Measurements from ENCODE around the gene CNPY4.
A peak's percentile ranks its signal among the peaks of the same experiment; 100 is the strongest.

The CNPY4 gene

DNA sequence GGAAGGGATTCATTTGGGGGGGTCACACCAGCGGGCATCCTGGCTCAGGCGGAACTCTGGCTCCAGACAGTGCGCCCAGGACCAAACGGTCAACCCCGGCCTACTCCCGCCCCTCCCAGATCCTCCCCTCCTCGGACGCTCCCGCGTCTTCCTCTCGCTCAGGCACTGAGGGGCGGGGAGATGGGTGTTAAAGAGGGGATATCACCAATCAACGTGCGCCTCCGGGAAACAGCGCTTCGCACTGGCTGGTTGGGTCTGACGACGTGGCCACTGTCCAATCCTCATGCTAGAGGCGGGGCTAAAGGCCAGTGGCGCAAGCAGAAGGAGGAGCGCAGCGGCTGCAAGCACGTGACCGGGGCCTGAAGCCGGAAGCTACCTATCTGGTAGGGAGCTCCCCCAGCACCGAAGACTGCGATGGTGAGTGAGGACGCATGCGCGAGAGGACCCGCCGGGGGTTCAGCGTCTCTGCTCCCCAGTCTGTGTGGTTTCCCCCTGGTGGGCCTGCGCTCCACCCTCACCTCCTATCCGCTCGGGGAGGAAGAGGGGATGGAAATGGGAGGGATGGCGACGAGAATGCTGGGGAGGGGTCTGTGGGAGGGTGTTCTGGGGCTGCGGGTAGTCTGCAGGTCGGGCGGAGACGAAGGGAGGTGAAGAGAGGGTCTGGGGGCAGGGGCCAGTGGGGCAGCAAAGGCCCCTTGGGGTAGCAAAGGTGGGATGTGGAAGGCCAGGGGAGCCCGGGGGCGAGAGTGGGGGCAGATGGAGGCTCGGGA, 29.3 kb downstream of the CNPY4 start, which contains the start of gene LAMTOR4:
LAMTOR4 (plus strand) TSS at position 360 of the 770 bp plus-strand sequence; CDS start at position 415, 55 bp downstream.
- DNase-seq: peak; percentile 96

DNA sequence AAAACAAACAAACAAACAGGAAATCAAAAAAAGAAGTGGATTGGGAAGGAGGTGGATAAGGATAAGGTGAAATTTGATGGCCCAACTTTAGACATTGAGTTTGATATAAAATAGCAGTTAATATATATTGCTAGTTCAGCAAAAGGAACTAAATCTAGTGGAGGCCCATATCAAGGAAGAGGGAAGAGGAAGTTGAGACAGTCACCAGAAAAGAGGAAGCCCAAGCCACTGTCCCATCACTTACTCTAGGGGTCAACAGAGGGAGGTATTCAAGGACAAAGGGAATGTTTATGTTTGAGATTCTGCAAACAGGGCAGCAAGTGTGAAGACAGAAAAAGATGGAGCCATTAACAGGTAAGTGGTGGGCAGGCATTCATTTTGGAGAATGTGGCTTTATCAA, 33.0 kb downstream of the CNPY4 start:
- no peak for DNase-seq

DNA sequence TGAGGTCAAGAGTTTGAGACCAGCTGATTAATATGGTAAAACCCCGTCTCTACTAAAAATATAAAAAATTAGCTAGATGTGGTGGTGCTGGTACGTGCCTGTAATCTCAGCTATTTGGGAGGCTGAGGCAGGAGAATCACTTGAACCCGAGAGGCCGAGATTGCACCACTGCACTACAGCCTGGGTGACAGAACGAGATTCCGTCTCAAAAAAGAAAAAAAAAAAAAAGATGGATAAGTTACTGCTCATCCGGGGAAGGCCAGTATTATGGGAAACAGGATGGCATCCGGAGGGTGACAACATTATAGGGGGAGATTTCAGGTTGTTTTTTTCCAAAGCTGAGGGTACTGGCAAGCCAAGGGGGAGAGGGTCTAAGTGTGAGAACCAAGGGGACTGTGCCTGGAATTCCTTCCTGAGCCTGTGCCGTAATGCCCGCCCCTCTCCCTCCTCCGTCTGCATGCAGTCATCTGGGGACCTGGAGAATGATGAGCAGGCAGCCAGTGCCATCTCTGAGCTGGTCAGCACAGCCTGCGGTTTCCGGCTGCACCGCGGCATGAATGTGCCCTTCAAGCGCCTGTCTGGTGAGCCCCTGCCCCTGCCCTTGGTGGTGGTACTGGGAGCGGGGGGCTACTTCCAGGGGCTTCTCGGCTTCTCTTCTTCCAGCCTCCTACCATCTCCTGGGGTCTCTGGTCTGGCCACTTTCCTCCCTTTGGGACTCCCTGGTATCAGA, 33.7 kb downstream of the CNPY4 start:
- no peak for DNase-seq

DNA sequence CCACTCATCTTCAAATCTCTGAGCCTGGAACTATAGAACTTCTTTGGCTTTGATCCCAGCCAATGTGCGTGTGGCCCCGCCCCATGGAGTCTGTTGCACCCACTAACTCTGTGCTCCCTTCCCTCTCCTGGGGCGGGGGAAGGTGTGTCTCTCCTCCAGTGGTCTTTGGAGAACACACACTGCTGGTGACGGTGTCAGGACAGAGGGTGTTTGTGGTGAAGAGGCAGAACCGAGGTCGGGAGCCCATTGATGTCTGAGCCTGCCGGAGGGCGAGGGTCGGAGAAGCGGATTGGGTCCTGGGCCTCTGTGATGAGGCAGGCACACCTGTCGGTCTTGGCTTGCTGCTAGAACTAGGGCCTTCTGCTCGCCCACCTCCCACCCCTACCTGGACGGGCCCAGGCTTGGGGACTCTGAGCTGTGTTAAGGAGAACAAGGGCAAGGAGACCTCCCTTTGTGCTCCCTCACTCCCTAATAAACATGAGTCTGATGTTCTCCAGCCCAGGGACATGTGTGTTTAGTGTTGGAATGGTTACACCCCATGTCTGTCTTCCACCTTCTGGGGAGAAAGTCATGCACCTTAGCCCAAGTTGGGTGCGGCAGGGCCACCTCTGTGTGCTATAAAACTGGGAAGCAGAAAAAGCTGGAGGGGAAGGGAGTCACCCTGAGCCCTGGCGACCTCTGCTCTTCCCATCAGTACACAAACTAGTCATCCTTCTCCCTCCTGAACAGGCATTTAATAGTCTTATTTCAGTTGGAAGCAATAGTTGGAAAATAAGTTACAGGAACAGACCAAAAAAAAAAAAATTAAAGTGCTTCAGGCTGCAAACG, 34.5 kb downstream of the CNPY4 start:
- DNase-seq: no peak

DNA sequence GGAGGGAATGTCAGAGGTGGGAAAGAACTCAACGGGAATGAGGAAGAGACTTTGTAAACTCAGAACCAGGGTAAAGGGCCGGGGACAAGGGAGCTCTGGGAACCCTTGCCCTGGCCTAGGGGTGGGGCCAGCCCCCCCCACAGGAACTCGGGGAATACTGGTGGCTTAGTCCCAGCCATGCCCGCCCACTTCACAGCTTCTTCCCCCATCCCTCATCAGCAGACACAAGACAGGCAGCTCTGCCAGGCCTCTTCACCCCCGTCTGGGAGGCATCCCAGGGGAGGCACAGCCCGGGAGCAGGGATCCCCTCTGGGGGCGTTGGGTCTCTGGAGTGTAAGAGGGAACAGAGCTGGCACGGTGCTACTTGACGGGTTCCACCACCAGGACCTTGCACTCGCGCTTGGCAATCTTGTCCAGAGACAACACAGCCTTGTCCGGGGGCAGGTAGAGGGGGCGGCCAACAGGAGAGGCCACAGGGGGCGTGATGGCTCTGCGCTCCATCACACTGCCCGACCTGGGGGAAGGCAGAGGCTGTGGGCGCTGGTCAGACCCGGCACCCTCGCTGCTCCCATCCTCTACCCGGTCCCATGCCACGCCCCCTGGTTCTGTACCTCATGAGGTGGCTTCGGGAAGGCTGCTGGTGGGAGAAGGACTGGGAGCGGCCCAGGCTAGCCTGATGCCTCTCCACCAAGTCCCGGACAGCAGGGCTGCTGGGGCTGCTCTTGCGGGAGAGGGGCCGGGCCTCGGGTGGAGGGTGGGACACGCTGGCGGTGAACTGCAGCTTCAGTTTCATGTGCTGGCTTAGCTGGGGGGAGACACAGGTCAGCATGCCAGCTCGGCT, 35.4 kb downstream of the CNPY4 start:
- DNase-seq: no peak

DNA sequence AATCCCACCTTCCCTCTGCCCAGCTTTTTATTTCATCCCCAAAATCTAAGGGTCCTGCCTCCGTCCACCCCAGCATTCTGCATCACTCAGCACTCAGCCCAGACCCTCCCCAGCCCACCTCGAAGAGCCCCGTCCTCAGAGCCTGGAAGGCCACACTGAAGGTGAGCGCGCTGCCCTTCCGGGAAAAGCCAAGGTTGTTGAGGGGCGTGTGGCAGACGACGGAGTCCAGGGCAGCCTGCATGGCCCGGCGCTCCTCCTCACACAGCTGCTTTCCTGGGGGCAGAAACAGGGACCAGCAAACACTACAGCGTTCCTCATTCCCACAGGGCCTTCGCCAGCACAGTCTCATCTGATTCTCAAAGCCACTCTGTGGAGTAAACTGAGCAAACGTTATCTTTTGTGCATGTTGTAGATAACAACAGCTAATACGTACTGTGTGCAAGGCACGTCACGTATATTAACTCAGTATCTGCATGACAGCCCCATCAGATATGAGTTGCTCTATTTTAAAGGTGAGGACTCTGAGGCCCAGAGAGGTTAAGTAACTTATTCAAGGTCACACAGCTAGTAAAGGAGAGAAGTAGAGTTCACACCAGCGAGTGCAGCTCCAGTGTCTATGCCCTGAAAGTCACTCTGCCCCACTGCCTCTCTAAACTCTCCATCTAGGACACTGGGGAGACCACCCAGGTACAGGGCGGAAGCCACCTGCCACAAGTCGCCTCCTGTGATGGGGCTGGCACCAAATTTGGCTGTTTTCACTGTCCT, 36.3 kb downstream of the CNPY4 start:
- DNase-seq: no peak

DNA sequence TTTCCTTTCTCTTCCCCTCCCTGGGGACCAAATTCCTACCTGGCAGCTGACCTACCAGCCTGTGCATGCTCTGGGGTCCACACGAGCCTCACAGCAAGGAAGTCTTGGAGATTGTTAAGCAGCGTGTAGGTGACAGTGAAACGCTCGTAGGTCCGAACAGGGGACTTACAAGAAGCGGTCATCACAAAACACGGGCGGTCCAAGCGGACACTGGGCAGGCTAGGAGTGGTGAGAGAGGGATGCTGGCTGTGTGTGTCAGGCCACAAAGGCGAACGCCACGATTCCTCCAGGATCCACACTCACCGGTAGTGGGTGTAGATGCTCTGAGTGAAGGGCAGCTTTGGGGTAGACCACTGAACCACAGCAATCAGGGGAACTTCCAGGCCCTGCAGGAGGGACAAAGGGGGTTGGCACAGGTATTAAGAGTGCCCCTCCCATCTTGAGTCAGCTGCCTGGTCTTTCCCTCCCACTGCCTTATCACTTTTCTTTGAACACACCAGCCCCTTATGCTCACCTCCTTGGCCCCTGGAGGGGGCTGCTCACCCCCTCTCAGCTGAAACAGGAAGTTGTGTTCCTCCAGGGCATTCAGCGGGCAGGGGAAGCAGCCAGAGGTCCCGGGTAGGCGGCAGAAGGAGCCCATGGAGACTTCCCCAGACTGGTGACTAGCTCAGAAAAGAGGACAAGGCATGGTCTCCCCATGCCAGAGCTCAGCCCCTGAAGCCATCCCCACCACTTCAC, 37.1 kb downstream of the CNPY4 start:
- no peak for DNase-seq

DNA sequence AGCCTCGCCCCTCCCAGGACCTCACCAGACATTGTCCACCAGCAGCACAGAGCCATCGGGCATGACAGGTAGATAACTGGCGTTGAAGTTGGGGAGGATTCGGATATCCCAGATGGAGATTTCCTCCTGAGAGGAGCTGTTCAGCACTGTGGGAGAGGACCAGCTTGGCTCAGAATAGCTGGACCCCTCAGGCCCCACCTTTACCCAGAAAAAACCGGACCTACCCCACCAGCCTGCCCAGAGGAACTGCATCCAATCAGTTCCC, 37.6 kb downstream of the CNPY4 start:
- DNase-seq: no peak

DNA sequence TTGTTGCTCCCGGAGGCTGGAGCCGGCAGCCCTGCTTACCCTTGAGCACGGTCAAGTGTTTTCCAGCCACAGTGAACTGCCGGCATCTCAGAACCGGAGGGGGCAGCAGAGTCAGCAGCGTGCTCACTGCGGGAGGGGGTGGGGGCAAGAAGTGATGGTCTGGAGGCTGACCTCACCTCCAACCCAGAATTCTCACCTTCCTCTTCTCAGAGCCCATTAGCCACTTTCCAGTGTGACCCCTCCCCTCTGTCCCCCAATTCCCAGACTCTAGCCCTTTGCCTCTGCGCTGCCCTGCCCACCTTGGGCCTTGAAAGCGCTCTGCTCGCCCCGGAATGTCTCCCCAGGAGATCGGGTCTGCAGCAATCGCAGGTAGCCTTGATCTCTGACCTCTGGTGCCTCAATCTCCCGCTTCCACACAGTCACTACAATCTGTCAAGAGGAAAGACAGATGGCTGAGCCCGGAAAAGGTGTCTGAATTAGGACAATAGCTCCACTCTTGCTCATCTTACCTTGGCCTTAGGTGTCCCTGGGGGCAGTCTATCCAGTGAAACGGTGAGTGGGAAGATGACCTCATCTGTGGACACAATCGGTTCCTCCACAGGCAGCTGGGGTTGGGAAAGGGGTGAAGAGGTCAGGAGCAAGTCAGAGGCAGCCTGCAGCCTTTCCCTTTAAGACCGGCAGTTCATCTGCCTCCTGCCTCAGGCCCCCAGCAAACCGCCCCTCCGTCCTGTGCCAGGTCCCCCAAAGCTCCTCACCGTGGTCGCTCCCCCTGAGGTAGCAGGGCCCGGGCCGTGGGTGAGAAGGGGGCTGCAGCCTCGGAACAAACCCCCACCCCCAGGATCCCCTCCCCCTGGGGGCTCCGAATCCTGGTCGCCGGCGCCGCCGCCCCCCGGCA, 38.1 kb downstream of the CNPY4 start:
- DNase-seq: no peak

DNA sequence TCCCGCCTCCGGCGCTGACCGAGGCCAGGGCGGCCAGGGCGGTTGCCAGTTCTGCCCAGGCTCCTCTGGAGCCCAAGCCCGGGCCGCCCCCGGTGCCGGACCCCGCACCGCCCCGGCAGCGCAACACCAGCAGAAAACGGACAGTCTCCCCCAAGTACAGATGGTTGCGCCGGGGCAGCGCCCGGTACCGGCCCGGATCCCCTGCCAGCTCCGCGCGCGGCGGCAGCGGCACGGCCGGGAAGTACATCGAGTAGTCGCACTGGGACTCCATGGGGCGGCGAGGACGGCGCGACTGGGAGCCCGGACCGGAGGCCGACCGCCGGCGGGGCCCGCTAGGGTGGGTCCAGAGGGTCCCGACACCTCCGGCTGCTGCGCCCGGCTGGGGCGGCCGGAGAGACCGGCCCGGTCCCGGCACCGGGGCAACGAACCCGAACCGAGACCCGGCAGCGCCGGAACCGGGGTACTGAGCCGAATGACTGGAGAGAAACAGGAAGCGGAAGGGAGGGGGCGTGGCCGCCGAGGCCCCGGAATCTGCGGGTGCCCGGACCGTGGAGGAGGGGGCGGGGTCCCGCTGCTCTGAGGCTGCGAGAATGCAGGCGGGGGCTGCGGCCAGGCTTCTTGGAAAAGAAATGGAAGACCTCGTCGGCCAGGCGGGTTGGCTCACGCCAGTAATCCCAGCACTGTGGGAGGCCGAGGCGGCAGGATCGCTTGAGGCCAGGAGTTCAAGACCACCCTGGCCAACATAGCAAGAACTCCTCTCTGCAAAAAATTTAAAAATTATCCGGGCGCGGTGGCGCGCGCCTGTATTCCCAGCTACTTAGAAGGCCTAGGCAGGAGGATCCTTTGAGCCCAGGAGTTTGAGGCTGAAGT, 39.0 kb downstream of the CNPY4 start, which contains the start of gene TRAPPC14:
TRAPPC14 (minus strand) TSS at position 495 of the 870 bp plus-strand sequence; CDS start at position 271, 224 bp downstream.
- DNase-seq: peak; percentile 96

DNA sequence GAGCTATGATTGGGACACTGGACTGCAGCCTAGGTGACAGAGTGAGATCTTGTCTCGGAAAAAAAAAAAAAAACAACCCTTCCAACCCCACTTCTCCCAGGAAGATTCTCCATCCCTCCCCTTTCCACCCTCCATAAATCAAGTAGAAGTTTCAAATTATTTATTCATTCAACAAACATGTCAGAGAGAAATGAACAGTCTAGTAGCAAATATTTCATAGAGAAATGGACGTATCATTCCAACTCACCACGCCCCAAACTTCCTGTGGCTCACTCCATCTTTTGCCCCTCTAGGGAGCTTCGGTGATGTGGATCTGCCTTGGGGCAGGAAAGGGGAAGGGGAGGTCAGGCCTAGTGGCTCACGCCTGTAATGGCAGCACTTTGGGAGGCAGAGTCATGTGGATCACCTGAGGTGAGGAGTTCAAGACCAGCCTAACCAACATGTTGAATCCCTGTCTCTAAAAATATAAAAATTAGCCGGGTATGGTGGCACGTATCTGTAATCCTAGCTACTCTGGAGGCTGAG, 39.7 kb downstream of the CNPY4 start:
- DNase-seq: no peak

DNA sequence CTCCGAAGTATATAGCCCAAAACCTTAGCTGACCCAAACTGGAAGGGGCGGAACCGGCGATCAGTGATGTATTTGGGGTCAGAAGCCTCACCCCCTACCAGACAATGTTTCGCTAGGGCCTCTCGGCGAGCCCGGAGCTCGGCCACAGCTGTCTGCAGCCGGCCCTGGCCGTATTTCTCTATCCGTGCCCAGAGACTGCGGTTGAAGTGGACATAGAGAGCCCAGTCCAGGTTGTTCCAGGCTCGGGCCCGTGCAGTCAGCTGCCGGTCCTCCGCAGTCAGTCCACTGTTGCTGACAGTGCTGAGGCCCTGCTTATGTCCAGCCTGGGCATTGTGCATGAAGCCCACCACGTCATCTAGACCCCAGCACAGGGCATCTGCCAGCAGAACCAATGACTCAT, 40.6 kb downstream of the CNPY4 start:
- no peak for DNase-seq

DNA sequence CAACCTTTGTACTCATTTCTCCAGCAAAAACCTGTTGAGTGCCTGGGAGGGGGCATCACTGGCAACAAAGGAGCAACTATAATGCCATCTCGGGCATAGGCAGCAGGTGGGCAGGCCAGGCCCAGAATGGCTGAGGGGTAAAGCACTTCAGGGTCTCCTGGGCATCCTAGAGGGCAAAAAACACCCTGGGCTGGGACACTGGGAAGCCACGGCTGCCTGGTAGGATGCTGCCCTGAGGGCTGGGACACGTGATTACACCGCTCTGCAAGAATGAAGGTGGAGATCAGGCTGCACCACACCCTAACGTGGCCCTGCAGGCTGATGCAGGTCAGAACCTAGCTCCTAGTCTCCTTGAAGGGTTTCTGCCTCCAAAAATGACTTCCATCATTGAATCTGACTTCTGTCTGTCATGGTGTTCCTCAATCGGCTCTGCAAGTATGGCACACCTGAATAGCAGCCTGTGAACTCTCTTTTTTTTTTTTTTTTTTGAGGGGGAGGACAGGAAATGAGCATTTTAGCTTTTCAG, 43.6 kb downstream of the CNPY4 start:
- no peak for DNase-seq

DNA sequence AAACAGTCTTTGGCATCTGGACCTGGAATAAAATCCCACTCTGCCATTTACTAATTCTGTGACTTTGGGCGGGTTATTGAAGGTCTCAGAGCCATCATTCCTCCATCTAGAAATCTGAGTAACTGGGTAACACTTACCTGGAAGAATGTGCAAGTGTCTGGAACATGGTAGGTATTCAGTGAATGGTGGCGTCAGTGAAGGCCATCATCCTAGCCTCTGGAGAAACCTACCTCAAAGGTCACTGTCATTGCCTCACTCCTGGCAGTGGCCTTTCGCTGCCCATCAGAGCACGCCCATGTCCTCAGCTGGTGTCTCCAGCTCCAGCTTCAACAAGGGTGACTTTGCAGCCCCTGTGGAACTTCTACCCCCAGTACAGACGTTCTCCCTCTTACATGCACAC, 44.4 kb downstream of the CNPY4 start:
- no peak for DNase-seq

DNA sequence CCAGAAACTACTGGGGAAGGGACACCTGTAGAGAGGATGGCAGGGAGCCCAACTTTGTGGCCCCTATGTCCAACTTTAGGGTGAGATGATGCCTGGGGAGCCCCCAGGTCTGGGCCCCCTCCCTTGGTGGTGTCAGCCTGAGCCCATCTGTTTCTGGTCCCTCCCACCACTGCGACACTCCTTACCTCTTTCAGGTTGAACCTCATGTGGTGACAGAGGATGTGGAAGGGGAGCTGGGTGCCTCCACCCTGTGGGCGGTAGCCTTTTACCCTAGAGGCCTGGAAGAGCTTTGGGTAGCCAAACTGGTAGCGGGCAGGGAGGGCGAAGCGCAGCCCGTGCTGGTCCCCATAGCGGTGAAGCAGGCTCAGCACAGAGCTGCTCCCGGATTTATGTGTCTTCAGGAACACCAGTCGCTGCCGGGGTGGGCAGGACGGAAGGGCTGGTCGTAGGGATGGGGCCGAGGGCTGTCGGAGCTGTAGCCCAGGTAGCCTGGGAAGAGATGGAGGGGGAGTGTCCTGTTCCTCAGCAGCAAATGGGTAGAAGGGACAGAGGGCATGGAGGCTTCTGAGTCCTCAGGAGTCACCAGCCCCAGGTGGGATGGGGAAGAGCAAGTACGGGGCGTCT, 47.0 kb downstream of the CNPY4 start:
- no peak for DNase-seq

DNA sequence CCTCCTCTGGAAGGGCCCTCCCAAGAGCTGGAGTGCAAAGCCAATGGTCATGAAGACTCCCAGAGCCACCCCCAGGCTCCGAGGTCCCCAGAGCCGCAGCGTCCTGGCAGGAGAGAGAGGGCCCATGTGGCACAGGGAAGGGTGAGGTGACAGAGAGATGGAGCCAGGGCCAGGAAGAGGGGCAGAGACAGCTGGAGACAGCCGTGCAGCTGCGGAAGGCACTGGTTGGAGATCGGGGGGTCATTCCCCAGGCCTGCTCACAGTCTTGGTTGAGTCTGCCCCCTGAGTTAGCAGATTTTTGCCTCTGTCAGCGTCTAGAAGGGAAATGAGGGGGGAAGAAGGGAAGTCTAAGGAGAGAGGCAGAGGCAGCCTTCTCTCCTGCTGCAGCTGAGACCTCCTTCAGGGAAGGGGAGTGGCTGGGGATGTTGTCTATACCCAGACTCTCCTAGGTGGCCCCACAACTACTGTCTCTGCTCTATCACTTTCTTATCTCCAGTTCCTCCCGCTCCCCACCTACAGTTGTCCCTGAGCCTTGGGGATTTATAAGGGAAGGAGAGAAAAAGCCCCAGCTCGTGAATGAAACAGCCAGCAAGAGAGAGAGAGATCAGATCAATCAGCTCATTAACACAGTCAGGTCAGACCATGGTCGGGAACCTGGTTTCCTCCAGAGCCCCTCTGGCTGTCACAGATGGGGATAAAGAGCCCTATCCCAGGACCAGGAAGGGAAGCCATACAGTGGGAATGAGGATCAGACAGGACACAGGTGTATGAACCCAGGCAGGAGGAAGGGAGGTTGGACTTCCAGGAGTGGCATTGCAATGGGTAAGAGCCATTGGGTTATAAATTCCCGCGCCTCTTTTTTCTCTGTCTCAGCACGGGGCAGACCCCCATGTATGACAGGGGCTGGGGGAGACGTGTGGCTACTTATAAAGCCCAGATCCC, 47.8 kb downstream of the CNPY4 start:
- no peak for DNase-seq

DNA sequence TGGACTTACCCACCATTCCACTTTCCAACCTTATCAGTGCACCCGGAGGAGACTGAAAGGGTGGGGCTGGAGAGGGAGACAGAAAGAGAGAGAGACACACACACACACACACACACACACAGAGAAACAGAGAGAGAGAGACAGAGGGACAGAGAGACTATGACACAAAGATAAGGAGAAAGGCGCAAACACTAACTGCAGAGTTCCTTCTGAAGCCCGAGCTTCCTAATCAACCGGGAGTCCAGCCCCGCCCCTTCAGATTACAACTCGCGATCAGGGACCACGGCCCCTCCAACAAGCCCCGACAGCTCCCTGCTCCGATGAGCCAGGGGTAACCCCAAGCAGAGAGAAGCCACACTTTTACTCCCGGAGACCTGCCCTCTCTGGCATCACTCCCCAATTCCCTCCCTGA, 48.5 kb downstream of the CNPY4 start:
- no peak for DNase-seq
